22Rv1 (cell line): ENCODE data around the gene TBC1D3B.

Experiments
- H3K27ac ChIP-seq: fragments of 450-650 bp; 2 replicates; pipeline ENCODE4 v1.5.1; 2017
- CTCF ChIP-seq: fragments of 450-650 bp; IDR thresholded peaks from 2 replicates; pipeline ENCODE4 v1.5.1; 2017; ENCODE audit warnings: mild to moderate bottlenecking
- ZFX ChIP-seq: fragments of 450-650 bp; IDR thresholded peaks from 2 replicates; pipeline ENCODE4 v1.6.1; 2017; ENCODE audit warnings: antibody characterized with exemption, borderline replicate concordance

TBC1D3B gene

DNA sequence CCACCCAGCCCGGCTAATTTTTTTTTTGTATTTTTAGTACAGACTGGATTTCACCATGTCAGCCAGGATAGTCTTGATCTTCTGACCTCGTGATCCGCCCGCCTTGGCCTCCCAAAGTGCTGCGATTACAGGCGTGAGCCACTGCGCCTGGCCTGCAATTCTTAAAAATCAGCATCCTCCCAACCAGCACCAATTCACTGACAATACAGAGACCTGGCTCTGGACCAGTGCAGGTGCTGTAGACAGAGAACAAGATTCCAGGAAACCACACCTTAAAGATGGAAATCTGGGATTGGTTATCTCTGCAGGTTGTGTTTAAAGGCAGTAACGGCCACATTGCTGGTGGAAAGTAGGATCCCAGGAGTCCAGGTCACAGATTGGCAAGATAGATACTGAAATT, 33.6 kb downstream of the TBC1D3B start:
- no peak overlapping the region for H3K27ac ChIP-seq
- TF ChIP-seq CTCF (no peak), ZFX (no peak)

DNA sequence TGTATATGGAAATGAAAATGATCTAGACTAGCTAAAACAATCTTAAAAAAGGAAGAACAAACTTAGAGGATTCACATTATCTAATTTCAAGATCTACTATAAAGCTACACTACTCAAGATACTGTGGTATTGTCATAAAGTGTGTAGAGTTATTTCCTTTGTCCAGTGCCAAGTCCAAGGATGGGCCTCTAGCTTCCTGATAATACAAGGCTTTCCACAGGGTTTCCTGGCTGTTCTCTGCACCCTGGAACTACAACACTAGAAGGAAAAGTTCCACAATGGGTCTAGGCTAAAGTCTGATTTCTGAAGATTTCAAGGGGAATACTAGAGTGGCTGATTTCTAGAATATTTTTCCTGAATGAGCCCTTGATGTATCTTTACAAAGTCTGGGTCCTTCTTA, 34.2 kb downstream of the TBC1D3B start:
- no peak overlapping the region for H3K27ac ChIP-seq
- TF ChIP-seq ZFX (no peak), CTCF (no peak)

DNA sequence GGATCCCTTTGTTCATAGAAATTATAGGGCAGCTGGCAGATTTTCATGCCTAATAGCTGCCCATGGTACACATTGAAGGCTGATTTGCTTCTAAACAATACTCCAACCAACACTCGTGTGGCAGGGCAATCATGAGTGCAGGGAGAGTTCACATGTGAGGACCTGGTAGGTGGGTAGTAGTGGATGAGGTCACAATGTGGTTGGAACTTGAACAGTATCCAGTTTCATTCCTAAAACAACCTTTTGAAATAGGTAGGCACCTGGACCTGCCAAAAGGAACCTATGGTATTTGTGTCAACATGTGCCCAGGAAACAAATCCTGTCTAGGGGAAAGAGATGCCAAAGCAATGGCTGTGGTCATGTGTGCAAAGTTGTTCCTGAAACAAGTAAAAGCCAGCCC, 40.0 kb downstream of the TBC1D3B start:
- TF ChIP-seq CTCF (no peak), ZFX (no peak)
- H3K27ac ChIP-seq = no peak overlapping the region

- no peak overlapping the region for H3K27ac ChIP-seq
- TF ChIP-seq CTCF (no peak), ZFX (no peak)
Measured at GRCh38 chr17:36136036-36136435, 40.4 kb downstream of the TBC1D3B start.

- TF ChIP-seq ZFX = no peak
- TF ChIP-seq CTCF = no peak
- no peak overlapping the region for H3K27ac ChIP-seq
Measured at GRCh38 chr17:36135465-36135864, 41.0 kb downstream of the TBC1D3B start.

DNA sequence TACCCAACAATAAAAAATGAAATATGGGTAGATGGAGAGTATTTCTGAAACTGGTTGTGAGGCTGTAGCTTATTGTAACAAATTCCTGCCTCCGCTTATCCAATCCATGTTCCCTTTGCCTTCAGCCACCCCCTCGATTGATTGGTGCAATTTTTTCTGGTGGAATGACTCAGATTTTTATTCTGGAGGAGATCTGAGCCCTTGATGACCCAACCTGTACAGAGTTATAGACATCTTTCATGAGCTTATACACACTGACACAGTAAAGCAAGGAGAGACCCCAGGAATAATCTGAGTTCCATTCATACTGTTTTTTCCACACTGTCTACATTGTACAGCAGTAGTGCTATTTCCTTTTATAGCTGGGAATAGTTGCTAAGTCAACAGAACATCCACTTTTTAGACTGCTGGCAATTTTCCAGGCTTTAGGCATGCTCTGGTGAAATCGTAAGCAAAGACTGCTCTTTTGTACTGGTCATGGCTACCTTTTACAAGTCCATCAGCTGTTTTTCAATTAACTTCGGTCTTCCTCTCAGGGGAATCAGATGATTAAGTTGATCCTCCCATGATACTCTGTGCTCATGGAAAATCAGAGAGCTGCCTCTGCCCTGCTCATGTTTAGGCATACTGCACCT, 42.7 kb downstream of the TBC1D3B start:
- TF ChIP-seq ZFX (no peak), CTCF (no peak)
- H3K27ac ChIP-seq = no peak overlapping the region

DNA sequence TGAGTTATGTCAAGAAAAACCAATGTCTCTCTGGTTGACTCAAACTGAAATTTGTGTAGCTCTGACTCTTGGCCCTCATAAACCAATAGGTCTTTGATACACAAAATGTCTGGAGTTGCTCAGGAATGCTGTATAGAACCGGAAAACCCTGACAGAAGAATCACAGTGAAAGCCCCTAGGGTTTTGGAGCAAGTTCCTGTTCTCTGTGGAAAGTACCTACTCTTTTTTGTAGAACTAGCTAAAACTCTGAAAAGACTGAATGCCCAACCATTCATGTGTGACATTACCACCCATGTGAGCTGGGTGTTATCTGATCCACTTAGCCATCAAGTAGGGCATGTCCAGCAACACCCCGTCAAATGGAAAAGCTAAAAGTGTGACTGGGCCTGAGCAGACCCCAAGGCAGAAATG, 44.0 kb downstream of the TBC1D3B start:
- no peak overlapping the region for H3K27ac ChIP-seq
- no peak for TF ChIP-seq CTCF
